Psoas muscle (tissue), 8 donors: ENCODE results near the gene FUBP1. TPM values are rescaled to one million over a fixed set of nuclear protein-coding genes. Genes with fewer than 3 reads are reported as not detected.

Experiments used
- ATAC-seq, 4 donors: fragments of 200-7000 bp; cut with Tn5 transposase; one replicate each; pipeline ENCODE4 v1.9.1; 2020; ENCODE audit warnings: moderate library complexity in 3 of 4, mild to moderate bottlenecking in 2 of 4
- DNase-seq, 2 donors: peaks; one replicate each; pipeline ENCODE4 v3.0.0-alpha.2; 2020
- H3K27ac ChIP-seq: fragments of 200-600 bp; one replicate; pipeline ENCODE4 v1.8.0; 2022
- H3K27me3 ChIP-seq, 3 donors: fragments of 200-600 bp in 1 of 3; one replicate each; pipeline versions ENCODE4 v1.6.1 to v1.8.0; 2013 to 2022; ENCODE audit warnings: low read length in 2 of 3, mild to moderate bottlenecking in 2 of 3, moderate library complexity in 1 of 3; ENCODE audit not compliant: insufficient read depth in 3 of 3
- H3K36me3 ChIP-seq, 2 donors: fragments of 200-600 bp in 1 of 2; one replicate each; pipeline versions ENCODE4 v1.6.1 to v1.8.0; 2013 to 2022; ENCODE audit warnings: low read depth in 1 of 2, mild to moderate bottlenecking in 1 of 2, moderate library complexity in 1 of 2; ENCODE audit not compliant: insufficient read depth in 1 of 2
- H3K4me1 ChIP-seq: fragments of 200-600 bp; one replicate; pipeline ENCODE4 v1.8.0; 2022
- H3K4me3 ChIP-seq: fragments of 200-600 bp; one replicate; pipeline ENCODE4 v1.8.0; 2022; ENCODE audit warnings: mild to moderate bottlenecking
- H3K9me3 ChIP-seq: fragments of 200-600 bp; one replicate; pipeline ENCODE4 v1.8.0; 2022
- CTCF ChIP-seq: fragments of 200-600 bp; IDR thresholded peaks from one replicate; pipeline ENCODE4 v1.8.0; 2022; ENCODE audit warnings: antibody characterized with exemption
- WGBS, 3 donors: extraction: QIAGEN DNeasy Blood & Tissue Kit; methylation state at CpG; one replicate each; pipeline versions ENCODE4 v1.1.6 to v1.1.7; 2013; 5-methylcytosine and 5-hydroxymethylcytosine counted together
- intact Hi-C, 2 donors: fragments of 100-400 bp; cut with DNase I; formaldehyde crosslinking; loops; one replicate each; pipeline versions ENCODE4 v1.11.0 to v1.14.2; 2022
- polyA plus RNA-seq, 3 donors: library from polyadenylated mRNA; stranded (reverse); fragments of 200-250 nt; gene quantifications; one replicate each; pipeline ENCODE4 v1.2.3, GENCODE V29; 2013
- total RNA-seq, 4 donors: library from RNA; stranded (reverse); fragmentation: NEBNext Ultra II Directional in 2 of 4; extraction: Animal tissue kit (Norgen Biotek cat#: 25700) in 2 of 4; gene quantifications; one replicate each; pipeline versions ENCODE4 v1.2.1 to v1.2.4, GENCODE V29; 2021 to 2023
- donor health status: healthy with polysubstance abuse.
- donor health status: DM: no; HTN: no; CAD: no; lungs with moderate emphysema.
- donor health status: Bipolar disorder and iron deficiency.
- donor health status: healthy.
- donor health status: DM: yes; HTN: yes; CAD: no.
- donor health status: DM: no; HTN: no; CAD: no.
- donor health status: DM: no; HTN: no; CAD: no.
- donor health status: DM: yes; HTN: yes; CAD: no.

Gene FUBP1
- total and polyA plus RNA-seq, 7 donors, result 24.1 to 72.1 (median 50.9) TPM

- Histone ChIP-seq H3K4me3 (no peak overlapping the region), H3K27ac (no peak overlapping the region), H3K9me3 (no peaks in the 10 kb centered on the region), H3K4me1 (no peaks in the 10 kb centered on the region), H3K36me3 (peaks cover 27 to 100% of the 10 kb centered on the region in 2 donors), H3K27me3 (no peaks in the 10 kb centered on the region)
- intact Hi-C loops, result loop anchor here (10.0 kb wide), 2 partner anchors 147 to 237 kb away; no protein-coding TSS in a partner anchor
- WGBS, 3 donors, result 61 to 76% (median 71%) methylated on average over 2 of the region's 2 CpGs
- TF ChIP-seq CTCF, result no peak
- ATAC-seq (no peak), DNase-seq (no peak)
Measured at GRCh38 chr1:77961392-77961791, 17.5 kb downstream of the FUBP1 start.

GRCh38 chr1:77958850-77959249 lies 20.0 kb downstream of the FUBP1 start:
- ATAC-seq, result no peak
- Histone ChIP-seq H3K36me3 (peaks cover 28 to 100% of the 10 kb centered on the region in 2 donors), H3K9me3 (no peaks in the 10 kb centered on the region), H3K4me3 (no peak overlapping the region), H3K27me3 (no peaks in the 10 kb centered on the region), H3K27ac (no peak overlapping the region), H3K4me1 (no peaks in the 10 kb centered on the region)
- no peak for TF ChIP-seq CTCF
- WGBS, 3 donors, result 86 to 99% (median 87%) methylated on average over 2 of the region's 2 CpGs
- DNase-seq, result no peak
- intact Hi-C loops, result loop anchor here in 1 of 2 donors (5.0 kb wide), 1 partner anchor 247 kb away; no protein-coding TSS in a partner anchor

GRCh38 chr1:77958391-77958790 lies 20.5 kb downstream of the FUBP1 start:
- DNase-seq (no peak), ATAC-seq (no peak)
- no peaks in the 10 kb centered on the region for H3K4me1 ChIP-seq
- H3K9me3 ChIP-seq, result no peaks in the 10 kb centered on the region
- H3K27me3 ChIP-seq, result no peaks in the 10 kb centered on the region
- H3K4me3 ChIP-seq, result no peak overlapping the region
- H3K27ac ChIP-seq, result no peak overlapping the region
- no peak for TF ChIP-seq CTCF
- peaks cover 28 to 100% of the 10 kb centered on the region in 2 donors for H3K36me3 ChIP-seq
- intact Hi-C loops, result loop anchor here in 1 of 2 donors (5.0 kb wide), 1 partner anchor 246 kb away; no protein-coding TSS in a partner anchor

GRCh38 chr1:77956464-77956863 lies 22.4 kb downstream of the FUBP1 start:
- intact Hi-C loops, result loop anchor here in 1 of 2 donors (5.0 kb wide), 1 partner anchor 244 kb away; no protein-coding TSS in a partner anchor
- no peak for DNase-seq
- no peak for TF ChIP-seq CTCF
- no peak overlapping the region for H3K4me3 ChIP-seq
- H3K36me3 ChIP-seq, result peaks cover 20 to 100% of the 10 kb centered on the region in 2 donors
- no peaks in the 10 kb centered on the region for H3K27me3 ChIP-seq
- no peak for ATAC-seq
- H3K9me3 ChIP-seq, result no peaks in the 10 kb centered on the region
- no peak overlapping the region for H3K27ac ChIP-seq
- H3K4me1 ChIP-seq, result no peaks in the 10 kb centered on the region
- WGBS, 3 donors, result 89 to 93% (median 90%) methylated on average over 3 of the region's 3 CpGs

GRCh38 chr1:77955709-77956108 lies 23.2 kb downstream of the FUBP1 start:
- Histone ChIP-seq H3K9me3 (no peaks in the 10 kb centered on the region), H3K4me3 (no peak overlapping the region), H3K27ac (no peak overlapping the region), H3K27me3 (no peaks in the 10 kb centered on the region), H3K36me3 (peaks cover 19 to 100% of the 10 kb centered on the region in 2 donors), H3K4me1 (peaks cover 3% of the 10 kb centered on the region)
- ATAC-seq (no peak), DNase-seq (no peak)
- 90 to 92% (median 91%) methylated on average over 3 of the region's 3 CpGs for WGBS, 3 donors
- intact Hi-C loops, result loop anchor here in 1 of 2 donors (5.0 kb wide), 1 partner anchor 243 kb away; no protein-coding TSS in a partner anchor
- TF ChIP-seq CTCF, result no peak
